SK-N-SH (cell line): Measurements from ENCODE around the gene ARHGAP21. TPM values are rescaled to one million over a fixed set of nuclear protein-coding genes. Genes with fewer than 3 reads are reported as not detected.

Experiments used
- CTCF ChIA-PET: fragments of 300-600, 350-600 bp; formaldehyde crosslinking; extraction: SDS; loops from one replicate; lab custom pipeline; 2021; lab: Yijun Ruan, JAX
- POLR2A ChIA-PET: fragments of 350-600 bp; sonication (Branson Sonifier 250); formaldehyde crosslinking; extraction: SDS; loops from one replicate; lab custom pipeline; 2020; ENCODE audit warnings: antibody characterized with exemption, inconsistent platforms; lab: Yijun Ruan, JAX
- DNase-seq: peaks from one replicate; pipeline ENCODE4 v3.0.0; 2012
- H2AFZ ChIP-seq: fragments of 200-600 bp; sonication (generic); 2 replicates; pipeline ENCODE4 v1.8.1; 2016; ENCODE audit warnings: antibody characterized with exemption, mild to moderate bottlenecking, low read depth
- H3F3A ChIP-seq: fragments of 200-600 bp; sonication (generic); replicated peaks from 2 replicates; pipeline ENCODE3; 2016; ENCODE audit warnings: antibody characterized with exemption, mild to moderate bottlenecking; ENCODE audit not compliant: insufficient read depth
- H3K27ac ChIP-seq, 2 experiments: fragments of 200-500 bp in 1 of 2; fragments of 200-600 bp in 1 of 2; sonication (Bioruptor generic) in 1 of 2; sonication (generic), shearing (Covaris generic) in 1 of 2; 2 replicates each; pipeline versions ENCODE4 v1.5.1 to v1.6.1; 2014 to 2016; ENCODE audit warnings: low read depth in 2 of 2, inconsistent platforms in 1 of 2, low read length in 1 of 2, mild to moderate bottlenecking in 1 of 2, mixed read lengths in 1 of 2
- H3K27me3 ChIP-seq: fragments of 200-600 bp; sonication (generic), shearing (Covaris generic); 2 replicates; pipeline ENCODE4 v1.6.1; 2016; ENCODE audit warnings: mixed run types; ENCODE audit not compliant: insufficient read depth
- H3K36me3 ChIP-seq, 2 experiments: fragments of 200-500 bp in 1 of 2; fragments of 200-600 bp in 1 of 2; sonication (Bioruptor generic) in 1 of 2; sonication (generic) in 1 of 2; replicated peaks in 1 of 2; 2 replicates each; pipeline versions ENCODE3 to v1.5.1; 2014 to 2016; ENCODE audit warnings: low read length in 1 of 2, mild to moderate bottlenecking in 1 of 2; ENCODE audit not compliant: insufficient read depth in 2 of 2, control insufficient read depth in 1 of 2
- H3K4me1 ChIP-seq, 2 experiments: fragments of 200-500 bp in 1 of 2; fragments of 200-600 bp in 1 of 2; sonication (Bioruptor generic) in 1 of 2; sonication (generic), shearing (Covaris generic) in 1 of 2; 2 replicates each; pipeline versions ENCODE4 v1.5.1 to v1.6.1; 2014 to 2016; ENCODE audit warnings: low read depth in 1 of 2, low read length in 1 of 2, mixed run types in 1 of 2; ENCODE audit not compliant: insufficient read depth in 2 of 2, control insufficient read depth in 1 of 2
- H3K4me2 ChIP-seq: fragments of 200-600 bp; sonication (generic), shearing (Covaris generic); 2 replicates; pipeline ENCODE4 v1.6.1; 2017; ENCODE audit warnings: mixed run types
- H3K4me3 ChIP-seq, 2 experiments: fragments of 200-500 bp in 1 of 2; fragments of 200-600 bp in 1 of 2; sonication (Bioruptor generic) in 1 of 2; sonication (generic), shearing (Covaris generic) in 1 of 2; 2 replicates each; pipeline versions ENCODE4 v1.5.1 to v1.8.1; 2014 to 2016; ENCODE audit warnings: low read depth in 2 of 2, inconsistent platforms in 1 of 2, low read length in 1 of 2, mild to moderate bottlenecking in 1 of 2, mixed read lengths in 1 of 2, moderate library complexity in 1 of 2
- H3K79me2 ChIP-seq: fragments of 200-600 bp; sonication (generic); 2 replicates; pipeline ENCODE4 v1.8.1; 2017; ENCODE audit warnings: mild to moderate bottlenecking; ENCODE audit not compliant: insufficient read depth
- H3K9ac ChIP-seq: fragments of 200-600 bp; sonication (generic); 2 replicates; pipeline ENCODE4 v1.6.1; 2017; ENCODE audit warnings: mixed run types
- H3K9me2 ChIP-seq: fragments of 200-600 bp; sonication (generic); 2 replicates; pipeline ENCODE4 v1.6.1; 2017; ENCODE audit warnings: mixed run types
- H3K9me3 ChIP-seq: fragments of 200-600 bp; sonication (generic); 2 replicates; pipeline ENCODE4 v1.6.1; 2017; ENCODE audit warnings: mixed run types, mild to moderate bottlenecking, moderate library complexity
- H4K20me1 ChIP-seq: fragments of 200-600 bp; sonication (generic); 2 replicates; pipeline ENCODE4 v1.6.1; 2017; ENCODE audit warnings: mild to moderate bottlenecking, mixed run types; ENCODE audit not compliant: insufficient read depth
- CHD2 ChIP-seq: fragments of 150-350 bp; IDR thresholded peaks from 2 replicates; pipeline ENCODE4 v1.6.1; 2018; ENCODE audit warnings: low read length; ENCODE audit not compliant: partially characterized antibody
- EP300 ChIP-seq, 2 experiments: IDR thresholded peaks; 2 replicates each; pipeline versions ENCODE4 v1.4.0 to v1.6.1; 2012; ENCODE audit warnings: borderline replicate concordance in 1 of 2, low read depth in 1 of 2, low read length in 1 of 2
- FOSL2 ChIP-seq: IDR thresholded peaks from 2 replicates; pipeline ENCODE4 v1.4.0; 2012; ENCODE audit warnings: low read depth, mild to moderate bottlenecking, moderate library complexity, borderline replicate concordance
- FOXJ3 ChIP-seq: sonication (generic); formaldehyde crosslinking; IDR thresholded peaks from 2 replicates; pipeline ENCODE4 v1.5.1; 2020; ENCODE audit warnings: mild to moderate bottlenecking, missing genetic modification reagents
- GATA2 ChIP-seq: sonication (generic); formaldehyde crosslinking; IDR thresholded peaks from 2 replicates; pipeline ENCODE4 v1.5.0; 2020; ENCODE audit warnings: mild to moderate bottlenecking, missing genetic modification reagents
- MXI1 ChIP-seq: IDR thresholded peaks from 2 replicates; pipeline ENCODE4 v1.6.1; 2012; ENCODE audit warnings: mild to moderate bottlenecking, low read depth, low read length, improper control_type of control experiment
- NRF1 ChIP-seq: IDR thresholded peaks from 2 replicates; pipeline ENCODE4 v1.6.1; 2012; ENCODE audit warnings: low read depth, mild to moderate bottlenecking, low read length
- RAD21 ChIP-seq: IDR thresholded peaks from 2 replicates; pipeline ENCODE4 v1.6.1; 2012; ENCODE audit warnings: mild to moderate bottlenecking, low read length
- RFX5 ChIP-seq: IDR thresholded peaks from 2 replicates; pipeline ENCODE4 v1.6.1; 2012; ENCODE audit warnings: mild to moderate bottlenecking, improper control_type of control experiment, low read length
- RXRA ChIP-seq: IDR thresholded peaks from 2 replicates; pipeline ENCODE4 v1.4.0; 2012; ENCODE audit warnings: low read depth, mild to moderate bottlenecking, borderline replicate concordance
- SMC3 ChIP-seq: IDR thresholded peaks from 2 replicates; pipeline ENCODE4 v1.6.1; 2012; ENCODE audit warnings: low read depth, low read length, improper control_type of control experiment
- YY1 ChIP-seq: IDR thresholded peaks from 2 replicates; pipeline ENCODE4 v1.4.0; 2012; ENCODE audit warnings: low read depth, mild to moderate bottlenecking
- WGBS: methylation state at CpG from one replicate; pipeline ENCODE4 v1.1.6; 2017; ENCODE audit warnings: low lambda C conversion rate; 5-methylcytosine and 5-hydroxymethylcytosine counted together
- polyA plus RNA-seq, 3 experiments: library from polyadenylated mRNA; depleted of rRNA; stranded (reverse); fragments of >200 nt; gene quantifications; 2 replicates each; pipeline ENCODE4 v1.2.3, GENCODE V29; 2012
- TF ChIP-seq, protein P1 (sequence below): IDR thresholded peaks from 2 replicates; pipeline ENCODE4 v1.4.0; 2012; ENCODE audit warnings: low read depth, borderline replicate concordance
- TF ChIP-seq, protein P2 (sequence below): IDR thresholded peaks from 2 replicates; pipeline ENCODE4 v1.6.1; 2012; ENCODE audit warnings: mild to moderate bottlenecking, low read depth, low read length, moderate library complexity
- TF ChIP-seq, protein P3 (sequence below): IDR thresholded peaks from 2 replicates; pipeline ENCODE4 v1.4.0; 2012; ENCODE audit warnings: low read depth

Gene ARHGAP21
- polyA plus RNA-seq, 1 of the 3 experiments (the other 2 are of a cell fraction): 27.8 TPM

DNA sequence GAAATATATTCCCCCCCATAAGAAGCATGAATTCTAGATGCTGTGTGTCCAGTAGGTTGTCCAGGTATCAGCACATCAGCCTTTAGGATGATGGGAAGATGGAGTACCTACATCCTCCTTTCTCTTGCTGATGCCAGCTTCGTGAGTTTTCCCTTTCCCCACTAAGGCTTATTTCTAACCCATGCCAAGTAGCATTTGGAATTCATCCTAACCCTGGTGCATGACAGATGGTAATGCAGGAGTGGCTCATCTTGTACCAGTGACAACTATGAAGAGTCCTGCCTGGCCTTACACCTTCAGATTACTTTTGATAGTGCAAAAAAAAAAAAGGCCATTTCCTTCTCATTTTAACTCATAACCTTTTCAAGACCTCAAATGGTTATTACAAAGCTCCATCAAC lies 58.7 kb downstream of the ARHGAP21 start:
- 92% methylated on average over 1 of the region's 1 CpG for WGBS
- Histone ChIP-seq H3K4me2 (no peak overlapping the region), H3K9me2 (no peaks in the 10 kb centered on the region), H3K9ac (no peak overlapping the region), H2AFZ (no peak overlapping the region), H3K36me3 (peaks cover 6 to 48% of the 10 kb centered on the region in 2 experiments), H3K27me3 (no peaks in the 10 kb centered on the region), H3K79me2 (peaks cover 42% of the 10 kb centered on the region), H3K4me1 (no peaks in the 10 kb centered on the region), H3K9me3 (no peaks in the 10 kb centered on the region), H3K4me3 (no peak overlapping the region), H3K27ac (no peak overlapping the region), H4K20me1 (no peaks in the 10 kb centered on the region; the same call in 1 of the 2 replicates), H3F3A (peaks cover 5% of the 10 kb centered on the region)
- no peak for DNase-seq
- POLR2A ChIA-PET: no interaction called here
- CTCF ChIA-PET: interaction anchor here (0.6 kb wide), 1 partner anchor 299 kb away, joined by 5 read pairs; no protein-coding TSS in a partner anchor
- TF ChIP-seq, protein P1, sequence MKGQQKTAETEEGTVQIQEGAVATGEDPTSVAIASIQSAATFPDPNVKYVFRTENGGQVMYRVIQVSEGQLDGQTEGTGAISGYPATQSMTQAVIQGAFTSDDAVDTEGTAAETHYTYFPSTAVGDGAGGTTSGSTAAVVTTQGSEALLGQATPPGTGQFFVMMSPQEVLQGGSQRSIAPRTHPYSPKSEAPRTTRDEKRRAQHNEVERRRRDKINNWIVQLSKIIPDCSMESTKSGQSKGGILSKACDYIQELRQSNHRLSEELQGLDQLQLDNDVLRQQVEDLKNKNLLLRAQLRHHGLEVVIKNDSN: no peak
- TF ChIP-seq MXI1 (no peak), NRF1 (no peak), RAD21 (no peak), FOSL2 (no peak), RXRA (no peak), FOXJ3 (CRISPR knock-in tag) (no peak), EP300 (IDR thresholded peaks at IDR 0.05; ENCODE audit: borderline replicate concordance in 1 of 2, low read depth in 1 of 2, low read length in 1 of 2) (no peak), CHD2 (no peak), YY1 (no peak), SMC3 (no peak), RFX5 (no peak), GATA2 (no peak)
- TF ChIP-seq, protein P2, sequence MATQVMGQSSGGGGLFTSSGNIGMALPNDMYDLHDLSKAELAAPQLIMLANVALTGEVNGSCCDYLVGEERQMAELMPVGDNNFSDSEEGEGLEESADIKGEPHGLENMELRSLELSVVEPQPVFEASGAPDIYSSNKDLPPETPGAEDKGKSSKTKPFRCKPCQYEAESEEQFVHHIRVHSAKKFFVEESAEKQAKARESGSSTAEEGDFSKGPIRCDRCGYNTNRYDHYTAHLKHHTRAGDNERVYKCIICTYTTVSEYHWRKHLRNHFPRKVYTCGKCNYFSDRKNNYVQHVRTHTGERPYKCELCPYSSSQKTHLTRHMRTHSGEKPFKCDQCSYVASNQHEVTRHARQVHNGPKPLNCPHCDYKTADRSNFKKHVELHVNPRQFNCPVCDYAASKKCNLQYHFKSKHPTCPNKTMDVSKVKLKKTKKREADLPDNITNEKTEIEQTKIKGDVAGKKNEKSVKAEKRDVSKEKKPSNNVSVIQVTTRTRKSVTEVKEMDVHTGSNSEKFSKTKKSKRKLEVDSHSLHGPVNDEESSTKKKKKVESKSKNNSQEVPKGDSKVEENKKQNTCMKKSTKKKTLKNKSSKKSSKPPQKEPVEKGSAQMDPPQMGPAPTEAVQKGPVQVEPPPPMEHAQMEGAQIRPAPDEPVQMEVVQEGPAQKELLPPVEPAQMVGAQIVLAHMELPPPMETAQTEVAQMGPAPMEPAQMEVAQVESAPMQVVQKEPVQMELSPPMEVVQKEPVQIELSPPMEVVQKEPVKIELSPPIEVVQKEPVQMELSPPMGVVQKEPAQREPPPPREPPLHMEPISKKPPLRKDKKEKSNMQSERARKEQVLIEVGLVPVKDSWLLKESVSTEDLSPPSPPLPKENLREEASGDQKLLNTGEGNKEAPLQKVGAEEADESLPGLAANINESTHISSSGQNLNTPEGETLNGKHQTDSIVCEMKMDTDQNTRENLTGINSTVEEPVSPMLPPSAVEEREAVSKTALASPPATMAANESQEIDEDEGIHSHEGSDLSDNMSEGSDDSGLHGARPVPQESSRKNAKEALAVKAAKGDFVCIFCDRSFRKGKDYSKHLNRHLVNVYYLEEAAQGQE: no peak
- TF ChIP-seq, protein P3, sequence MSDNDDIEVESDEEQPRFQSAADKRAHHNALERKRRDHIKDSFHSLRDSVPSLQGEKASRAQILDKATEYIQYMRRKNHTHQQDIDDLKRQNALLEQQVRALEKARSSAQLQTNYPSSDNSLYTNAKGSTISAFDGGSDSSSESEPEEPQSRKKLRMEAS: no peak
